Superior temporal gyrus (tissue), 1 donor: ENCODE measurements around the gene C10orf53.
A peak's percentile ranks its signal among the peaks of the same experiment; 100 is the strongest.

Source experiments
- DNase-seq: peaks from one replicate; pipeline ENCODE4 v3.0.0-alpha.2; 2016; ENCODE audit errors: extremely low spot score

C10orf53 gene, protein sequence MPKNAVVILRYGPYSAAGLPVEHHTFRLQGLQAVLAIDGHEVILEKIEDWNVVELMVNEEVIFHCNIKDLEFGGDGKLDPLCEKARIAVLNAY

DNA sequence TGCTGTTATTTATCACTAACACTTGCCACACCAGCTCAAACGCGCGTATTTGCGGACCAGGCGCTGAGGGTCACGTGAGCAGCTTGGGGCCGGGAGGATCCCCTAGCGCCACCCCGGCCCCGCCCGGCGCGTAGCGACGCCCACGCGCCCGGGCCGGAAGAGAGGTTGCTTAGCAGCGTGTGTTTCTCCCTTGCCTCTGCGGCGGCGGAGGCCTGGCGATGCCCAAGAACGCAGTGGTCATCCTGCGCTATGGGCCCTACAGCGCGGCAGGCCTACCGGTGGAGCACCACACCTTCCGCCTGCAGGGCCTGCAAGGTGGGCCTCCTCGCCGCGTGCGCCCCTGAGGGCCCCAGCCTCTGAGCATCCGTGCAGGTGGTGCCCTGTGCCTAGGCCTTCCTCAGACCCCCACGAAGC lies at the start of gene C10orf53:
Gene C10orf53 (plus strand): TSS at position 172 of the 414 bp plus-strand sequence. CDS start 47 bp downstream, at position 219.
- peak; percentile 31 for DNase-seq

DNA sequence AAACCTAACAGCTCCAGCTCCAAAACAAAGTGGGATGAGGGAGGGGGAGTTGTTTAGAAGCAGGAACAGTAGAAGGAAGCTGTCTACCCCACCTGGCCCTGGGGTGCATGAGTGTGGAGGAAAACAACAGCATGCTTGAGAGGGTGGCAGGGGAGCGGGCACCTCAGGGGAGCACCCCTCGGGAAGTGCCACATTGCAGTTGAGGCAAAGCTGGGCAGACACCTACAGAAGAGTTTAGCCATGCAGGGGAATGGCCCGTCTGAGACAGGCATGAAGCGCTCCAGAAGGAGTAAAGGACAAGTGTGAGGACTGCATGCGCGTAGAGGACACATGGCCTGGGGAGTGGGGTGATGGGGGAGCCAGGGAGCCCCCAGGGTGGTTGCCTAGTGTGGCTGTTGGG lies 47.5 kb upstream of the C10orf53 start:
- DNase-seq = no peak

DNA sequence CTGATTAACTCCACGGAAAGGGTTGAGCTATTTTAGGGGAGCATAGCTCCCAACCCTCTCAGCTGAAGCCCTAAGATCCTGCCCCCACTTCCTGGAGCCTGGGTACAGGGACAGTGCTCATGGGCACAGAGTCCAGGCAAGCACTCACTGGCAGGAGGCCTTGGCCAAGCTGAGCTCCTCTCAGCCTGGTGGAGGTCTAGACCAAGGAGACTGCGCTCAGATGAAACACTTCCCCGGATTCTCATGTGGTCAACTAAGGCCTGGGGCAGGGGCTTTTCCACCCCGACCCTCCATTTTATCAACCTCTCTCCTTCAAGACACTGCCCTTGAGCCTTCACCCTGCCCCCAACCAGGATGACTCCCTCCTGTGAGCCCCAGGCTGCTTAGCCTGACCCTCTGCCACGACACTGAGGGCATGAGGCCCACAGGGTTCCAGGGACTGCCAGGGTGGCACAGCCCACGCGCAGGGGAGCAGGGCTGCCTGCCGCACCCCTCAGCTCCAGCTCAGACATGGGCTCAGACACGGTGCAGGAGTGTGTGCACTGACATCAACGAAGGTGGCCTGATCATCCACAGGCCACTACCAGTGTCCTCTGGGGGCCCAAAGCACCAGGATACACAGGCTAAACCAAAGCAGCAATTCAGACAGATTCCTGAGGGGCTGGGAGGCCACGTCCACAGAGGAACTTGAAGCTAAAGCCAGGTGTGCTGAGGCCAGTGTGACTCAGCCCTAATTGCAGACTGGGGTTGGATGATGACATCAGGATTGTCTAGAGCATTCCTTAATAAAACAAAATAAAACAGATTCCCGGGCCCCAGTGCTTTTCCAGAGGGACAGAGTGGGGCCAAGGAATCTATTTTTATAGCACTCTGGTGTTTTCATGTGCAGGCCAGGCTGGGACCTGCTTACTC lies 46.8 kb upstream of the C10orf53 start:
- DNase-seq = no peak

DNA sequence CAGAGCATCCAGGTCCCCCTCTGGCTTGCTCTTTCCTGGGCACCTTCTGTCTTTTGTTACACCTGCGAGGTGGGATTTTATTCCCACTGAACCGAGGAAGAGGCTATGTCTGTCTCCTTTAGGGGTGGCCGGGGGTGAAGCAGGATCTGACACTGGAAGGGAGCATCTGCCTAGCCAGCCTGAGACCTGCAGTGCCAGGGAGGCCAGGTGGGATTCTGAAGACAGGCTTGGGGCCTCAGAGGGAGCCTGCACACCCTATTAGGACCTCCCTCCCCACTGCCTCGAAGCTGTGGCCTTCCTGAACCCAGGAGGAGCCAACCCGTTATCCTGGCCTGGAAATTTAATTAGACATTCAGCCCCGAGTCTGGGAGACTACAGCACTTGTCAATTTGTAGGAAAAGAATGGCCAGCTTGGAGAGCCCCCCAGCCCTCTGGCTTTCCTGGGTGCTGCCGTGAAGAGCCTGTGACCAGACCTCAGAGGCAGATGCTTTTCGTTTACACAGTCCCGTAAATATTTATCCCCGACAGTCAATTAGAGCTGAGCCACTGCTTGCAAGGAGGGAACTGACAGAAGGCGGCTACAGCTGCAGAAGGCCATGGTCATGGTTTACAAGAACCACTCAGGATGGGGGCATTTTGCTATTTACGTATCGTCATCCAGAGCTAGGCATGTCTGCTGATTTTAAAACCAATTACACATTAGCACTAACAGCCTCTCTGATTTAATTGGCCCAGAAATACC lies 46.0 kb upstream of the C10orf53 start:
- DNase-seq = no peak

DNA sequence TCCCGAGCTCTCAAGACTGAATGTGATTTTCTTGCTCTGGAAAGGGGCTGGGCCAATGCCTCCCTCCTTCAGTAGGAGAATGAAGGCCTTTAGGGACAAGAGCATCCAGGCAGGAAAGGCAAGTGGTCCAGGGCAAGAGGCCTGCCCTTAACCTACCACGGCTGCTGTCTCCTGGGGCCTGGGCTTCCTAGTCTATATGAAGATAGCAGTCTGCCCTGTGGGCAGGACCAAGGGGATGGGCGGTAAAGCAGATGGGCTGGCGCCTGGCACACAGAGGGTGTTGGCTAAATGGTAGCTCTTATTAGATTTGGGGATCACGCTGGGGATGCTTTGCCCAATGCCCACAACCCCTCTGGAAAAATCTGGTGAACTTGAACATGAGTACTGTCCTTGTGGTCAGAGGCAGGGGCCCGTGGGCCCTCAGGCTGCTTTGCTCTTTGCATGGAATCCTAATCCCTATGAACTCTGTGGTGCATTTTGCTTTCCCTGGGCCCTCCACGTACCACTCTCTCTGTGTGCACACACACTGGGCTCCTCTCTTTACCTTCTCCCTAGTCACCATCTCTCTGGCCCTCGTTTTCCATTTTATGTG lies 45.3 kb upstream of the C10orf53 start:
- no peak for DNase-seq

DNA sequence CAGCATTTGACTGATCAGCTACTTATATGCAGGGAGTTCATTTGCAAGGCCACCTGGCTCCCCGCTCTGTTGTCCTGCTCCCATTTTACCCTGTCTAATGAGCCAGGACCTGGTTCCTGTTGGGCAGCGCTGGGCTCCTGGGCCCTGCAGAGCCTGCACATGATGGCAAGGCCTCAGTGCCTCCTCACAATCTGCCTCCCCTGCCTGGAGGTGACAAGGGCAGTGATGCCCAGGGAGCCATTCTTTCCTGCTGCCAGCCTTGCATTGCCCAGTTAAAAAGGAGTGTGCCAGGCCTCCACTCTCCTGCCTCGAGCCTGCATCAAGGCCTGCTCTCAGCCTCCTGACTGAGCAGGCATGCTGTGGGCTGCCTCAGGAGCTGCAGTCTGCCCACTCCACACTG lies 37.1 kb upstream of the C10orf53 start:
- DNase-seq = no peak

DNA sequence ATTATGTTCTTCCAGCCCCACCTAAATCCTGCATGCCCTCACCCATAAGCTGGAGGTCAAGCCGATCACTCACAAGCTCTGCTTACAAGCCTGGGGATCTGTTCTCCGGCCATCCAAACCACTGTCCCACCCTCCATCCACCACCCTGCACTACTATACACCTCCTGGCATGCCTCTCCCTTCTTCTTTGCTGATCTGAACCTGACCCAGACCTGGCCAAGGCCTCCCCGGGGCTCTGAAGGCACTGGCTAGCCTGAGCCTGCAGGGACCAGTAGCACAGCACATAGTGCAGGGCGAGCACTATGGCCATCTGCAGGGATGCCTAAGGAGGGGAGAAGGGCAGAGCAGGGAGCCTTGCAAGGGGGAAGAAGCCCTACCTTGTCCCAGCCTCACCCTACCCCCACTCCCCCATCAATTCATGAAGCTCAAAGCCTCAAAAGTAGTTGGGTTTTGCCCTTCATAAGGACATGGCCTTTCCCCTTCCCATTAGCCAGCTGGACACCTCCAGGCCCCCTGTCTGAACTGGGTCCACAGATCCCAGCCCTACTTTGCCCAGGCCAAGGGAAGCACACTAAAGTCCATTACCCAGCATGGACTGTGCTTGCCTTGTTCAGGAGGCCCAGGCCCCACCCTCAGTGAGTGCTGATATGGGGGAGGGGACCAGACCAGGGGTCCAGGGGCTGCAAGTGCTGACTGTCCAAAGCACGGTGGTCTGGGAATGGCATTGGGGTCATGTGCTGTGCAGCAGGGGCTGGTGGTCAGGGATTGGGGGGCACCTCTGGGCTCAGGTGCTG lies 36.0 kb upstream of the C10orf53 start:
- DNase-seq = no peak

DNA sequence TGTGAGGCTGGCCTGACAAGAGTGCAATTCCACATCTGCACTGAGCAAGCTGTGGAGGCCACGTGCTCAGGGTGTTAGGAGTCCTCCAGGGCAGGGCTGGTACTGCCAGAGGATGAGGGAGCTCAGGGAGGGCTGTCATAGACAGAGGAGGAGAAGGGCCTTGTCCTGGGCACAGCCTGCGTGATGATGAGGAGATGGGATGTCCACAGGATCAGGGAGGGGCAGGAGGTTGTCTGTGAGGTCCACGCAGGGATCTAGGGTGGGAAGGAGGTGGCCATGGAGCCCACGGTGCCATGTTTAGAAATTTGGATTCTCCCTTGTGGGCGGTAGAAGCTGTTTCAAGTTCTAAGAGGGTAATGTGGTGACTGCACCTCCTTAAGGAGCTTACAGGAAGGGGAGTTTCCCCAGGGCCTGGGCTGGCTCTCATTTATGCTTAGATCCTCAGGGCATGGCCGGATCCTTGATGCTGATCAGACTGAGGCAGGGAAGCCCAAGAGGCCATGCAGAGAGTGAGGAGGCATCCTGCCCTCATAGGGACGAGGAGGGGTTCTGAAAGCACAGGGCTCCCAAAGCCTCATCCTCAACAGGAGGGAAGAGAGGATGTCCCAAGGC lies 35.3 kb upstream of the C10orf53 start:
- DNase-seq = no peak

DNA sequence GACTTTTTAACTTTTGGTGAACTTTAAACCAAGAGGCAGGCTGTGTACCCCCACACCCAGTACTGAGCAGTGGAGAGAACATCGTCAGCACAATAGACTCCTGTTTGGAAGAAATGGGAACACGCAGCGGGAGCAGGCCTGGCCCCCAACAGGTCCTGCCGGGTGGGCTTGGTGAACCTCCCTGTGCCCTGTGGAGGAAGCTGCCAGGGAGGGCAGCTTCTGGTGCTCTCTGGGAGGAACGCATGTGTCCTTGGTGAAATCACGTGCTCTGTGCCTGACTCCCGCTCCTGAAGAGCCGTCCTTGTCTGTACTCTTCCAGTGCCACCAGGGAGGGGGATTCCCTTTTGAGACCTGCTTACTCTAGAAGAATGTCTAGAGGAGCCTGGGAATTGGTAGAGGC lies 34.0 kb upstream of the C10orf53 start:
- no peak for DNase-seq

DNA sequence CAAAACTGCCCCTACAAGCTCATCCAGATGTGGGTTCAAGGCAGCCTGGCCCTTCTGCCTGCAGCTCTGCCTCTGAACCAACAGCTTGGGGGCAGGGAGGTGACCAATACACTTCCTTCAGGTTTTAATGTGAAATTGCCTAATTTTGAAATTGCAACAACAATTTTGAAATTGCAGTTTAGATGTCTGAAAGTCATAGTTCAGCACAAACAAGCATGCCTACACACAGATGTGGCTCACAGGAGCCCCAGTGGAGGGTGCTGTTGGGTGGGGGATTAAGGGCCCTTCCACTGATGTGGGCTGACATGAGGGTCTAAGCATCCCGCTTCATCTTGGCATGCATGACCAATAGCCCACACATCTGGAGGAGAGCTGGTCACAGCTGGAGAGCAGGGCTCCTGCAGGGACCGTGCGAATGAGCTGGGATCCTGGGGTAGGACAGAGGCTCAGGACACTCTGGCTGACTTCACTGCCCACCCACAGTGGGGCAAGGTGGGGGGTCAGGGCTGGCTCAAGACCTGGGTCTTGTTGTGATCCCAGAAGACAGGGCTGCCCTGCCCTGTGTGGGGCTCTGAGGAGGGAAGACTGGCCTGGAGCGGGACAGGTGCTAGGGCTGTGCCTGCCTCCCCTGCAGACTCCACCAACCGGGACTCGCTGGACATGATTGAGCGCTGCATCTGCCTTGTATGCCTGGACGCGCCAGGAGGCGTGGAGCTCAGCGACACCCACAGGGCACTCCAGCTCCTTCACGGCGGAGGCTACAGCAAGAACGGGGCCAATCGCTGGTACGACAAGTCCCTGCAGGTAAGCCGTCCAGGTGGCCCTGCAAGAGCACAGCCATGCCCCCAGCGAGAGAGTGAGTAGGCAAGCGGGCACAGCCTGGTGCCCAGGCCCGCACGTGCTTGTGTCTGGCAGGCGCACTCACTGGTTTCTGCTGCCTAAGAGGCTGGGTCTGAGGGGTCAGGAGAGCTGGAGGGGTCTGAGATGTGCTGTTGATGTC lies 33.3 kb upstream of the C10orf53 start:
- no peak for DNase-seq

DNA sequence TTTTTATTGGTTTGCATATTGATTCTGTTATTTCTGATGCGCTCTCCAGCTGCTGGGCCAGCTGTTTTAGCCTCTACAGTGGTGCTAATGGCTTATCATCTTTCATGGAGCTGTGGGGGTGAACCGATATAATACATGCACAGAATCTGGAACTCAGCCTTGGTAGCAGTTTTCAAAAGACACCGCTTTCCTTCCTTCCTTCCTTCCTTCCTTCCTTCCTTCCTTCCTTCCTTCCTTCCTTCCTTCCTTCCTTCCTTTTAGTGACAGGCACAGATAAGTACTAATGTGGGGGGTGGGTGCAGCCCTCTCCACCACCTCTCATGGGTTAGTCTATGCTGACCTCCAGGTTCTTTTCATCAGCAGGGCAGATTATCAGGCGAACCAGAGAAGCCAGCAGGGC lies 31.9 kb upstream of the C10orf53 start:
- no peak for DNase-seq

DNA sequence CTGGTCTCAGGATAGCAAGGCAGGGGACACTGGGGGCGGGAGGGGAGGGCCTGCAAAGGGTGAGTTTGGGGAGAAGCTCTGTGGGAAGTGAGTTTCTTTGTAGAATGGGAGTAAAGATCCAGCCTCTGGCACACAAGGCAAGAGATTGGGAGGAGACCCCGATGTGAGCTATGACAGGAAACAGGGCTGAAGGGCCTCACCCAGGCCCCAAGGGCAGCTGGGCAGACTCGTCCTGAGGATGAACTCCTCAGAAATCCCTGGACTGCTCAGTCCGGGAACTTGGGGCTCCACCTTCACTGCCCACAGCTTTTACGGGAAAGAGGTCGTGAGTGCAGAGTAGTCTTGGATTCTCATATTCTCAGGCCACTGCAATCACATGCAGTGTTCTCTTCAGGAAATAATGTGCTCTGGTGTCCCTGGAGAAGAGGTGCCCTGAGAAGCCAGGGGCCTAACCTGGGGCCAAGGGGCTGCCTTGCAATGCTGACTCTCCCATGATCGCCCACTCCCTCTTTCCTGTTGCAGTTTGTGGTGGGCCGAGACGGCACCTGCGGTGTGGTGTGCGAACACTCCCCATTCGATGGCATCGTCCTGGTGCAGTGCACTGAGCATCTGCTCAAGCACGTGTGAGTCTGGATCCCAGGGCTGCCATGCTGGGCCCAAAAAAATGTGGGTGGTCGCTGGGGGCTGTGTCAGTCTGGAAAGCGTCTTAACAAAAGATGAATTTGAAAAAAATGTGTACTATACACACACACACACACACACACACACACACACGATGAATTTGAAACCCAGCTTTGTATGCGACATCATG lies 31.3 kb upstream of the C10orf53 start:
- DNase-seq = no peak

DNA sequence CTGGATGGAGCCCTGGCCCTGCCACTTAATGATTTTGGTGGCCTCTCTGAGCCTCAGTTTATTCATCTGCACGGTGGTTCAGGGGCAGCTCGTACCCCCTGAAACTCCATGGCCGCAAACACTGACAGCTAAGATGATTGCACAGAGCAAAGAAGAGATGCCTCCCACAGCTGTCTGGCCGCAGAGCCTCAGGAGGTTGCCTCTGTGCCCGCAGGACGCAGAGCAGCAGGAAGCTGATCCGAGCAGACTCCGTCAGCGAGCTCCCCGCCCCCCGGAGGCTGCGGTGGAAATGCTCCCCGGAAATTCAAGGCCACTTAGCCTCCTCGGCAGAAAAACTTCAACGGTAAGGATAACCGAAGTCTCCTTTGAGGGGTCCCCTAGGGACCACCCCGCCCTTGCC lies 30.2 kb upstream of the C10orf53 start:
- no peak for DNase-seq

DNA sequence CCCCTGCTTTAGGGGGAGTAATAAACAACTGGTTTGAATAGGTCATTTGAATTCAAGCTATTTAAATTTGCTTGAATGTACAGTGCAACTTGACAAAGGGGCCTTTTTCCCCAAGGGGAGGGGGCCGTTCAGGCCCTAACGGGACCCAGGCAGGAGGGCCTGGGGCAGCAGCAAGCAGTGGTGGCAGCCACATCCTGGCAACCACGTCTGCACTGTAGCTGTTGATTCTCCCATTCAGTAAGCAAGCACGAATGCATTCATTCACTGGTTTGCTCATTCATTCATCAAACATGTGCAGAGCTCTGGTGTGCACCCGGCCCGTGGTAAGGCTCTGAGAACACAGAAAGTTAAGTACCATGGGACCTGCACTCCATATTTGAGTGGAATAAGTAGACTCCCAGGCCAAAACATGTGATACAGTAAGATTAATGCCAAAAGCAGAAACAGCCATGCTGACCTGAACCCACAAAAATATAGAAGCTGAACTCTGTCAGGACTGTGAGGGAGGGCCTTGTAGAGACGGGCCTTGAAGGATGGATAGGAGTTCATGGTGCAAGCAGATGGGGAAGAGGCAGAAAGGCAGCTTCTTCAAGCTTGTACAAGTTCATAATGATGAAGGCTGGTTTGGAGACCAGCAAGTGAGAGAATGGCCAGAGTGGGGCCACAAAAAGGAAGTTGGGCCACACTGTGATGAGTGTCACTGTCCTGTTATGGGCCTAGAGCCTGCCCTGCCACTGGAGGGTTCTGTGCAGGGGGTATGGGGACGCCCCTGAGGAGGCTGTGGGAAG lies 29.3 kb upstream of the C10orf53 start:
- DNase-seq = no peak

DNA sequence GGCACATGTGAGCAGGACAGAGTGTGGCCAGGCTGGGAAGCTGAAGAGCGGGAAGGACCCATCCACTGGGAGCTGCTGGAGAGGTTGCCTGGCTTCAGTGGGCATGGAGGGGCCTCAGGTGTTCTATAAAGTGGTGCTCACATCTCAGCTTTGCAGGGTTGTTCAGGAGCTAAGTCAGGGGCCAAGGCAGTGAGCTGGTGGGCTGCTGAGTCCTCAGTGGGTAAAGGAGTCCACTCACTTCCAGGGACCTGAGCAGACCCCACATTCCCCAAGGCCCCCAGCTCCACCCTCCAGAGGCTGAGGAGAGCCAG lies 28.8 kb upstream of the C10orf53 start:
- DNase-seq = no peak

DNA sequence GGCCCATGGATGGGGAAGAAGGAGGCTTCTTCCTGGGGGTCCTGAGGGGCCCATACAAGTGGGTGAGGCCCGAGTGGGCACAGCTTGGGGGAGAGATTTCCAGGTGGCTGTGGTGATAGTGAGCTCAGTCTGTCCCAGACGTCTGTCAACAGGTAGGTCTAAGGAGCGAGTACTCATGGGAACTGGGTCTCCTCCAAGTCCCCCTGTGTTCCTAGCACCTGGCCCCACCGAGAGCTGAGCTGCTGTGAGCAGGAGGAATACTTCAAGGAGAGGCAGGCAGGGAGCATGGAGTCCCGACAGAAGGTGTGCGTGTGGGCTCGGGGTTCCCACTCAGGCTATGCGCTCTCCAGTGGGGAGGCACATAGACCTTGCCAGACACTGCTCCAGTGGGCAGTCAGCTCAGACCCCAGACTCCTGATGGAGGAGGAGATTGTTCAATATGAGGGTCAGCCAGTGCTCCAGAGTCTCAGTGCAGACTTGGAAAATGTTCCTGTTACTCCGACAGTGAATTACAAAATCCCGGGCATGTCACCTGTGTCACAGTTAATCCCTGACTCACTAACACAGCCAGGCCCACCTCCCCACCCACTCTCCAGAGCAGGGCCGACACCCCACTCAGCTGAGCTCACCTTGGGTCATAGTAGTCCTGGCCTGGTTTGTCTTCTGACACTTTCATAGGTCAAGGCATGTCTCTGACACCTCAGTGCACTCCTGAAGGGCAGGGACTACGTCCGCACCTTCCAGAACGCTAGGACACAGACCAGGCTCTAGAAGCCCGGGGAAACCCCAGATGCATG lies 28.2 kb upstream of the C10orf53 start:
- no peak for DNase-seq

DNA sequence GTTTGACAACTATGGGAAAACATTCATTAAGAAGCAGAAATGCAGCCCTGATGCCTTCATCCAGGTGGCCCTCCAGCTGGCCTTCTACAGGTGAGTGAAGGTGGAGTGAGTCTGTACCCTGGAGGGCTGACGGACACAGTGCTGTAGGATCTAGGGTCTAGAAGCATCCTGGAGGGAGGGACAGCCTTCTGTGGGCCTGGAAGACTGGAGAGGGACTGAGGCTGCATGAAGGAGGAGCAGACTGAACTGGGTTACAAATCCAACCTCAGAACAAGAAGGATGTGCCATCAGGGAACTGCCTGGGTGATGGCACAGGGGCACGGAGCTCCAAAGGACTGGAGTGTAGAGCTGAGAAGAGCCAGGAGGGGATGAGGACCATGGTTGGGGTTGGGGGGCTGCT lies 27.5 kb upstream of the C10orf53 start:
- DNase-seq = no peak
